K562 (cell line): ENCODE data around the gene NKAIN1. TPM values are rescaled to one million over a fixed set of nuclear protein-coding genes. Genes with fewer than 3 reads are reported as not detected.

Experiments used
- ATAC-seq: fragments of 200-7000 bp; cut with Tn5 transposase; 3 replicates; pipeline ENCODE4 v1.9.1; 2020; ENCODE audit warnings: moderate library complexity
- BruUV-seq: library from RNA; stranded (reverse); fragments of 400-500 nt; replicated peaks from 2 replicates; lab custom pipeline; 2021; lab: Mats Ljungman, UMichigan
- CTCF ChIA-PET: fragments of 300-600 bp; formaldehyde crosslinking; extraction: SDS; loops from one replicate; lab custom pipeline; 2021; ENCODE audit warnings: low intra/inter-chr PET ratio; lab: Yijun Ruan, JAX
- POLR2A ChIA-PET: fragments of 300-600, 350-650 bp; sonication (Branson Sonifier 250); formaldehyde crosslinking; extraction: SDS; loops from one replicate; lab custom pipeline; 2021; ENCODE audit warnings: antibody characterized with exemption, inconsistent platforms; lab: Yijun Ruan, JAX
- DNase-seq, 4 experiments: peaks; one replicate each; pipeline versions ENCODE4 v3.0.0 to v3.0.0-alpha.2; 2011 to 2018; ENCODE audit warnings: low spot score in 3 of 4, mixed read lengths in 3 of 4; ENCODE audit errors: extremely low read depth in 1 of 4
- FAIRE-seq: peaks from 2 replicates; lab custom pipeline; 2011; peaks lifted over from hg19 to GRCh38; lab: Jason Lieb, UNC
- H2AFZ ChIP-seq: 2 replicates; pipeline ENCODE4 v1.6.0; 2011; ENCODE audit warnings: low read depth, low read length, control low read depth, inconsistent platforms
- H3K27ac ChIP-seq: fragments of 200-600 bp; 3 replicates; pipeline ENCODE4 v1.8.0; 2011; ENCODE audit warnings: low read depth, mild to moderate bottlenecking, control low read depth, inconsistent platforms, low read length, moderate library complexity, mixed read lengths; ENCODE audit errors: extremely low read depth
- H3K27me3 ChIP-seq, 2 experiments: fragments of 300-600 bp in 1 of 2; 2 replicates in 1 of 2; 3 replicates in 1 of 2; pipeline versions ENCODE4 v1.6.0 to v1.8.0; 2011; ENCODE audit warnings: inconsistent platforms in 2 of 2, low read length in 2 of 2, mild to moderate bottlenecking in 1 of 2, mixed read lengths in 1 of 2, moderate library complexity in 1 of 2; ENCODE audit not compliant: control insufficient read depth in 2 of 2, insufficient read depth in 2 of 2
- H3K36me3 ChIP-seq: fragments of 300-600 bp; 3 replicates; pipeline ENCODE4 v1.8.0; 2011; ENCODE audit warnings: mild to moderate bottlenecking, low read length, inconsistent platforms; ENCODE audit not compliant: control insufficient read depth, insufficient read depth
- H3K4me1 ChIP-seq, 2 experiments: fragments of 200-600 bp in 1 of 2; replicated peaks in 1 of 2; 2 replicates in 1 of 2; 3 replicates in 1 of 2; pipeline versions ENCODE4 v1.5.1 to v1.8.0; 2011; ENCODE audit warnings: inconsistent platforms in 2 of 2, low read length in 2 of 2, mild to moderate bottlenecking in 1 of 2, mixed read lengths in 1 of 2, moderate library complexity in 1 of 2; ENCODE audit not compliant: control insufficient read depth in 2 of 2, insufficient read depth in 2 of 2
- H3K4me2 ChIP-seq: 2 replicates; pipeline ENCODE4 v1.6.1; 2011; ENCODE audit warnings: low read length, control low read depth, inconsistent platforms, mixed read lengths; ENCODE audit not compliant: insufficient read depth
- H3K4me3 ChIP-seq: fragments of 200-600 bp; sonication (generic), shearing (Covaris generic); 2 replicates; pipeline ENCODE4 v1.5.1; 2016; ENCODE audit warnings: control low read depth, inconsistent platforms
- H3K79me2 ChIP-seq: fragments of 200-600 bp; 3 replicates; pipeline ENCODE4 v1.8.0; 2011; ENCODE audit warnings: low read length, inconsistent platforms; ENCODE audit not compliant: control insufficient read depth, insufficient read depth
- H3K9ac ChIP-seq, 2 experiments: 2 replicates each; pipeline versions ENCODE4 v1.6.0 to v1.6.1; 2011; ENCODE audit warnings: low read depth in 2 of 2, low read length in 2 of 2, control low read depth in 1 of 2, inconsistent platforms in 1 of 2, mild to moderate bottlenecking in 1 of 2, mixed read lengths in 1 of 2; ENCODE audit not compliant: insufficient read depth in 1 of 2
- H3K9me1 ChIP-seq: one replicate; pipeline ENCODE4 v1.6.0; 2011; ENCODE audit warnings: inconsistent platforms, mild to moderate bottlenecking, low read length, moderate library complexity; ENCODE audit not compliant: control insufficient read depth, insufficient read depth
- H3K9me3 ChIP-seq: replicated peaks from 2 replicates; pipeline ENCODE4 v1.5.1; 2011; ENCODE audit warnings: low read depth, low read length, inconsistent platforms; ENCODE audit not compliant: control insufficient read depth, insufficient read depth
- H4K20me1 ChIP-seq: replicated peaks from 2 replicates; pipeline ENCODE4 v1.6.1; 2011; ENCODE audit warnings: low read length, inconsistent platforms, mixed read lengths; ENCODE audit not compliant: control insufficient read depth, insufficient read depth
- ARNT ChIP-seq, 2 experiments: fragments of 450-650 bp; IDR thresholded peaks; 2 replicates each; pipeline ENCODE4 v1.6.1; 2016; ENCODE audit warnings: mild to moderate bottlenecking in 1 of 2
- BRD4 ChIP-seq: fragments of 200-600 bp; sonication (generic); IDR thresholded peaks from 2 replicates; pipeline ENCODE4 v1.6.1; 2017; ENCODE audit warnings: inconsistent platforms
- MLLT1 ChIP-seq, 2 experiments: fragments of 450-650 bp; IDR thresholded peaks; 2 replicates each; pipeline ENCODE4 v1.6.1; 2016
- SPI1 ChIP-seq: IDR thresholded peaks from 2 replicates; pipeline ENCODE4 v1.6.1; 2011; ENCODE audit warnings: low read depth, low read length, control low read depth, borderline replicate concordance
- ZNF146 ChIP-seq: IDR thresholded peaks from one replicate; pipeline ENCODE4 v1.6.1; 2018; ENCODE audit warnings: missing compliant biosample characterization; ENCODE audit not compliant: unreplicated experiment
- ZNF23 ChIP-seq: fragments of 250-450 bp; sonication (Bioruptor Pico); IDR thresholded peaks from 2 replicates; pipeline ENCODE4 v1.4.0; 2020; ENCODE audit warnings: mild to moderate bottlenecking
- WGBS: fragments of 100-300 bp; shearing (Covaris generic); methylation state at CpG from one replicate; pipeline ENCODE4 v1.1.6; 2016; ENCODE audit warnings: low coverage, mixed read lengths; ENCODE audit not compliant: insufficient coverage; ENCODE audit errors: missing lambda C conversion rate; 5-methylcytosine and 5-hydroxymethylcytosine counted together
- in situ Hi-C: fragments of 300-500 bp; cut with MboI; formaldehyde crosslinking; loops from 4 replicates; pipeline ENCODE4 v1.15.0; 2018; ENCODE audit warnings: inconsistent platforms, mixed read lengths
- intact Hi-C: fragments of 100-400 bp; cut with micrococcal nuclease; formaldehyde crosslinking; loops from 2 replicates; pipeline ENCODE4 v1.14.2; 2022
- polyA plus RNA-seq, 8 experiments: library from polyadenylated mRNA; depleted of rRNA in 4 of 8; stranded (reverse) in 5 of 8; unstranded in 3 of 8; fragments of >200 nt; fragmentation: Nextera tagmentation in 2 of 8; fragmentation: Illumina TruSeq in 1 of 8; extraction: Ambion mirVana in 2 of 8; extraction: Trizol in 1 of 8; gene quantifications; 2 replicates each; pipeline versions ENCODE4 v1.2.1 to v1.2.3, GENCODE V29; 2011 to 2014; ENCODE audit warnings: inconsistent platforms in 1 of 8, missing spikeins in 1 of 8
- total RNA-seq, 7 experiments: library from RNA; depleted of rRNA in 6 of 7; stranded (reverse); fragments of >200 nt in 6 of 7; fragmentation: Illumina TruSeq in 2 of 7; extraction: Trizol in 2 of 7; gene quantifications; 2 replicates each; pipeline versions ENCODE4 v1.2.1 to v1.2.3, GENCODE V29; 2011 to 2021; ENCODE audit warnings: low replicate concordance in 1 of 7

Gene NKAIN1
- total and polyA plus RNA-seq, 9 of the 15 experiments (the other 6 are each of a cell fraction or from before 2014, with no cell fraction given) = 0.03 to 0.22 (median 0.04) TPM; not detected in 3

GRCh38 chr1:31140299-31140698 is 99.4 kb downstream of the NKAIN1 start:
- no peak for FAIRE-seq
- ChIA-PET POLR2A (interaction anchor here (1.2 kb wide), 2 partner anchors 18 to 75 kb away, joined by 4 to 5 read pairs; partner anchors contain the start of gene PUM1), CTCF (no interaction called here)
- Histone ChIP-seq H3K27ac (no peak overlapping the region), H4K20me1 (no peaks in the 10 kb centered on the region), H3K4me1 (peaks cover 3 to 4% of the 10 kb centered on the region in 2 experiments; a peak in 2 of 5 replicates), H2AFZ (peak overlapping the region; percentile 40; the same call in 1 of the 2 replicates), H3K79me2 (no peaks in the 10 kb centered on the region), H3K9ac (no peak overlapping the region), H3K9me3 (peaks cover 2% of the 10 kb centered on the region; the same call in 1 of the 2 replicates), H3K4me3 (no peak overlapping the region), H3K9me1 (no peaks in the 10 kb centered on the region), H3K4me2 (no peak overlapping the region), H3K36me3 (no peaks in the 10 kb centered on the region), H3K27me3 (no peaks in the 10 kb centered on the region)
- in situ Hi-C loops (no loop called here), intact Hi-C loops (no loop called here)
- 85% methylated on average over 7 of the region's 7 CpGs for WGBS
- no peak for DNase-seq
- no TSS peak for BruUV-seq
- TF ChIP-seq SPI1 = 0 out of 2 replicates have a peak, but pooled peaks have one; percentile 19
- no peak for TF ChIP-seq ARNT (IDR thresholded peaks at IDR 0.05)
- no peak for TF ChIP-seq ZNF23 (CRISPR knock-in tag)
- TF ChIP-seq ZNF146 (CRISPR knock-in tag) = no peak
- TF ChIP-seq MLLT1 (IDR thresholded peaks at IDR 0.05) = no peak
- no peak for TF ChIP-seq BRD4
- no peak for ATAC-seq
